Left cardiac atrium (tissue), 4 donors: ENCODE data around the gene ALOX12. TPM values are rescaled to one million over a fixed set of nuclear protein-coding genes. Genes with fewer than 3 reads are reported as not detected.
"Not testable (repeated sequence)": the region's sequence is repeated elsewhere in the genome, so short reads cannot be mapped to it uniquely, and the experiment has no call there.

ENCODE experiments used
- ATAC-seq, 2 donors: fragments of 200-7000 bp; cut with Tn5 transposase; one replicate each; pipeline ENCODE4 v1.9.1; 2020; ENCODE audit warnings: mild to moderate bottlenecking in 2 of 2, moderate library complexity in 2 of 2
- DNase-seq: peaks from one replicate; pipeline ENCODE4 v3.0.0-alpha.2; 2020
- intact Hi-C, 2 donors: fragments of 100-400 bp; cut with DNase I; formaldehyde crosslinking; loops; one replicate each; pipeline versions ENCODE4 v1.14.1 to v1.15.1; 2022 to 2023
- total RNA-seq, 2 donors: library from RNA; stranded (reverse); fragmentation: NEBNext Ultra II Directional; extraction: Animal tissue kit (Norgen Biotek cat#: 25700); gene quantifications; one replicate each; pipeline ENCODE4 v1.2.1, GENCODE V29; 2021
- donor health status: DM: no; HTN: yes; CAD: no.
- donor health status: DM: no; HTN: yes; CAD: no; lungs with severe emphysema.
- donor health status: DM: yes; HTN: yes; CAD: no.
- donor health status: Dilated cardiomyopathy.

ALOX12 gene
- total RNA-seq, 2 donors from 2014 or later, result 0.21 TPM; not detected in 1

DNA sequence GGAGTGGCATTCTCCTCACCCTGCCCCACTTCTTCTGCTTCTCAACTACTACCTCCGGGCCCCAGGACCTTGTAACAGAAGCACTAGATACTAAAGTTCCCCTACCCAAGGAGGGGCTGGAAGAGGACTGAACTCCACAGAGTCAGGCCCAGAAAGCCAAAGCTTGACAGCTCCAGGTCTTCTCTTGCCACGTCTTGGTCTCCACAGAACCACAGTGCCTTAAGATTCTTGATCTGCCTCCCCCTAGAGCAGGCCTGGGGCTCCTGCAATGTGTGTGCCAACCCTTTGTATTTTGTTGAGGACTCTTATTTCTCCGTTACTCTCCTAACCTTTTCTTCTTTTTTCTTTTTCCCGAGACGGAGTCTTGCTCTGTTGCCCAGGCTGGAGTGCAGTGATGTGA, 44.0 kb downstream of the ALOX12 start:
- ATAC-seq (no peak), DNase-seq (no peak)
- intact Hi-C loops, result no loop called here

DNA sequence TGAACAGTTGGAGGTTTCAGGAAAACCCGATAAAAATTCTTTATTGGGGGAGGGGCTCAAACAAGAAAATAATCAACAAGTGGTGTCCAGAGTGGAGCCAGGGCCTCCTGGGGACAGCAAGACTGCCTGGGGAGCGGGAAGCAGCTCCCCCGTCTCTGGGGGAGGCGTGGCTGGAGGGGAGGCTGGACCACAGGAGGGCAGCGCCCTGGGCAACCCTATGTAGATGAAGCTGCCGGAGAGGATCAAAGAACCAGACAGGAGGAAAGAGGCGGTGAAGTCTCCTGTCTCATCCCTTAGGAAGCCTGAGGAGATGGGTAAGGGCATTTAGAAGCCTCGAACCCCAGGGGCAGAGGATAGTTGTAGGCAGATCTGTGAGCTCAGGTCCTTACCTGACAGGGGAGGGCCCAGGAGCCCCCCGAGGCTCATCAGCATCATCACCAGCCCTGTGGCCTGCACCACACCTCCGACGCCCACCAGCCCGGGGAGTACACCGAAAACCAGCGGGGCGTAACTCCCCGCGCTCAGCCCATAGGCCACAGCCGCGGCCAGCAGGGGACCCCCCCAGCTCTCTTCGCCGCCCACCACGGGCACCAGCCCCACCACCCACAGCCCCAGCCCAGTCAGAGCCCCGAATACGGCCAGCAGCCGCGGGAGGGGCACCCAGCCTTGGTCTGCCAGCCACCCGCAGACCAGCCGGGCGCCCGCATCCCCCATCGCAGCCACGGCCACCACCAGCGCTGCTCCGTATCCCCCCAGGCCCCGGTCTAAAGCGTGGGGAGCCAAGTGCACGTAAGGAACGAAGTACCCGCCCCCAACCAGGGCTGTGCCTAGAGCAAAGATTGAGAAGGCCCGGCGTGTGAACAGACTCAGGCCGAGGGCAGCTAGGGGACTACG, 46.0 kb downstream of the ALOX12 start:
- peak; percentile 8 to 17 for ATAC-seq

DNA sequence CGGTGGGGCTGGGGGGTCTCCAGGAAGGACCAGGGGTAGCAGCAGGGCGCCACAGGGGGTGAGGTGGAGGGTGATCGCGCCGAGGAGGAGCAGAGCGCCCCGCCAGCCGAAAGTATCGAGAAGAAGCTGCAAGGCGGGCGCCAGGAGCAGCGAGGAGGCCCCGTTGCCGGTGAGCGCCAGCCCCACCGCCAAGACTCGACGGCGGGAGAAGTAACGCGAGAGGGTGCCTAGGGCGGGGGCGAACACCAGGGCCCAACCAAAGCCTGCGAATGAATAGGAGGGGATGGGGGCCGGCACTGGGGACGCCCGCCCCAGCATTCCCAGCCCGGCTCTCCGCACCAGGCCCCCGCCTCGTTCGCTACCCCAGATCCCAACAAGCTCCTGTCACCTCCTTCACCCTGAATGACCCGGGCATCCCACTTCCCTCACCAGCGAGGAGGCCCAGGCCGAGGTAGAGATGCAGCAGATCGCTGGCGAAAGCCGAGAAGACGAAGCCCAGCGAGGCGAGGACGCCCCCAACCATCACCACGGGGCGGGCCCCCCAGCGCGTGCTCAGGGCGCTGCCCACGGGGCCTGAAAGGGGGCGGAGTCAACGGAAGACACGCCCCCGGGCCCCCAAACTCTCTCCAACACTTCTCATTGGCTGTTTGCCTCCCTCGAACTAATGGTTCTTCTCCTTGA, 46.8 kb downstream of the ALOX12 start:
- intact Hi-C loops, result no loop called here
- DNase-seq (no peak), ATAC-seq (peak; percentile 22 to 24)

More for the DNA sequence above, 46.0 kb downstream of the ALOX12 start:
- no peak for DNase-seq
- intact Hi-C loops, result no loop called here

DNA sequence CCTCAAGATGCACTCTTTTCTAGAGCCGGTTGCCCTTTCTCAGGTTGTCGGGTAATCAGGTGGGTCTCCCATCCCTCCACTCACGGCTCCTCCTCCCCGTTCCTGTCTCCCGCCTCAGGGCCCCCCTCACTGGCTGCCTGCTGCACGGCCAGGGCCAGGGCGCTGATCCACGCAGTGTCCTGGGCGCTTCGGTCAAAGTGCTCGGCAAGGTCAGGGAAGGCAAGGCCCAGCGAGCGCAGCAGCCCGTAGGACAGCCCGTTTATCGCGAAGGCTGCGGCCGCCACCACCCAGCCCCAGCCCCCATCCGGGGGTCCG, 47.3 kb downstream of the ALOX12 start:
- no peak for DNase-seq
- ATAC-seq, result peak; percentile 39 to 57

GRCh38 chr17:7043497-7044198, 47.8 kb downstream of the ALOX12 start, which contains the start of gene SLC16A11:
TSS of gene SLC16A11 (minus strand) at chr17:7044092. CDS start at chr17:7043513, 579 bp downstream.
- intact Hi-C loops, result no loop called here
- ATAC-seq, result peak; percentile 55 to 62

More for the DNA sequence above, 47.3 kb downstream of the ALOX12 start:
- intact Hi-C loops, result no loop called here

DNA sequence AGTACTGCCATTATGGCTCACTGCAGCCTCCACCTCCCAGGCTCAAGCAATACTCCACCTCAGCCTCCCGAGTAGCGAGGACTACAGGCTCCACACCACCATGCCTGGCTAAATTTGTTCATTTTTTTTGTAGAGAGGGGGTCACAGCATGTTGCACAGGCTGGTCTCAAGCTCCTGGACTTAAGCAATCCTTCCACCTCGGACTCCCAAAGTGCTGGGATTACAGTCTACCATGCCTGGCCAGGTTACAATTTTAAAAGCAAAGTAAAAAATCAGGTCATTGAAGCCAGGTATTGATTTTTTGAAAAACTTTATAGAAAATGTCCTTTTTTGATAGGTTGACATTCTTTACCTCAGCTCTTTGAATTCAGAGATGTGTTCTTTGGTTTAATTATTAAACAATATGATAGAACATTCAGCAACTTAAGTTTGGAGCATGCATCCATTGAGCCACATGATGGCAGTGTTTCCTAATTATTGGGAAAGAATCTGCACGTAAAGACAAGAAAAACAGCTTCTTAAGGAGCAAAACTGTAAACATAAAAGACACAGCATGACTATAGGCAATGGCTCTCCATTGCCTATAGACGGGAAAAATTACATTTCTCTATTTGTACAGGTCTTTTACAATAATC, 49.8 kb downstream of the ALOX12 start:
- DNase-seq, result no peak
- peak in 1 of 2 donors; percentile 23 for ATAC-seq
- intact Hi-C loops, result loop anchor here in 1 of 2 donors (1.0 to 5.0 kb wide), 2 partner anchors 91 to 252 kb away; no protein-coding TSS in a partner anchor

More at GRCh38 chr17:7043497-7044198, 47.8 kb downstream of the ALOX12 start, which contains the start of gene SLC16A11:
- peak; percentile 75 for DNase-seq

DNA sequence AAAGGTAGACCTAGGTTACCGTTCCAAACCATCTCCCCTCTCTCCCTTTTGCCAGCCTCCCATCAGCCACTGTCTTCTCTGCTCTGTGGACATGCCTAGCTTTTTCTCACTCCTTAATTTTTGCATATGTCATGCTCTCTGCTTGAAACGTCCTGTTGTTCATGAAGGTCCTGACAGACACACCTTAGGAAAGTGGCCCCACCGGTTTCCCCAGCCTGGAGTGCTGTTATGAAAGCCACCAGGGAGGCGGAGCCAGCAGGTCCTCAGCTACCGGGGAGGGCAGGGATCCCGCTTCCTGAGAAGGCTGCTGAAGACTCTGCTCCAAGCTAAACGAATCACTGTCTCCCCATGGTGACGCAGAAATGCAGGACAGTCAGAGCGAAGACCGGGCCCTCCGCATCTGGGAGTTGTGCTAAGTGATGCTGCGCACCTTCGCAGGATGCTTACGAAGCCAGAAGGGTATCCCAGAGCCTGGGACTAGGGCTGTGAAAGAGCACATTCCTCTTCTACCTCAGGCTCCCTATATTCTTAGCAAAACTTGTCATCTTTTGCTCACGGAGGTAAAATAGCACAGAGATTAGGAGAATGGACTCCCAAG, 50.4 kb downstream of the ALOX12 start:
- intact Hi-C loops, result loop anchor here in 1 of 2 donors (5.0 kb wide), 1 partner anchor 251 kb away; no protein-coding TSS in a partner anchor
- peak in 1 of 2 donors; percentile 5 for ATAC-seq

DNA sequence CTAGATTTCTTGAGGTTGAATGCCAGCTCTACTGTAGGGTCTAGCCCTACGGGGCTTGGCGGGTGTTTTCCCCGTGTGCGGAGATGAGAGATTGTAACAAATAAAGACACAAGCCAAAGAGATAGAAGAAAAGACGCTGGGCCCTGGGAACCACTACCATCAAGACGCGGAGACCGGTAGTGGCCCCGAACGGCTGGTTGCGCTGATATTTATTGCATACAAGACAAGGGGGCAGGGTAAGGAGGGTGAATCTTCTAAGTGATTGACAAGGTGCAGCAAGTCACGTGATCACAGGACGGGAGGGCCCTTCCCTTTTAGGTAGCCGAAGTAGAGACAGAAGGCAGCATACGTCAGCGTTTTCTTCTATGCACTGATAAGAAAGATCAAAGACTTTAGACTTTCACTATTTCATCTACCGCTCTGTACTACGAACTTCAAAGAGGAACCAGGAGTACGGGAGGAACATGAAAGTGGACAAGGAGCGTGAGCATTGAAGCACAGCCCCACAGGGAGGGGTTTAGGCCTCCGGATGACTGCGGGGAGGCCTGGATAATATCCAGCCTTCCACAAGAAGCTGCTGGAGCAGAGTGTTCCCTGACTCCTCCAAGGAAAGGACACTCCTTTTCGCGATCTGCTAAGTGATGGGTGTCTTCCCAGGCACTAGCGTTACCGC, 51.0 kb downstream of the ALOX12 start:
- not testable (repeated sequence) for ATAC-seq, DNase-seq
- intact Hi-C loops, result loop anchor here in 1 of 2 donors (5.0 kb wide), 1 partner anchor 250 kb away; no protein-coding TSS in a partner anchor

More for the DNA sequence above, 50.4 kb downstream of the ALOX12 start:
- no peak for DNase-seq

DNA sequence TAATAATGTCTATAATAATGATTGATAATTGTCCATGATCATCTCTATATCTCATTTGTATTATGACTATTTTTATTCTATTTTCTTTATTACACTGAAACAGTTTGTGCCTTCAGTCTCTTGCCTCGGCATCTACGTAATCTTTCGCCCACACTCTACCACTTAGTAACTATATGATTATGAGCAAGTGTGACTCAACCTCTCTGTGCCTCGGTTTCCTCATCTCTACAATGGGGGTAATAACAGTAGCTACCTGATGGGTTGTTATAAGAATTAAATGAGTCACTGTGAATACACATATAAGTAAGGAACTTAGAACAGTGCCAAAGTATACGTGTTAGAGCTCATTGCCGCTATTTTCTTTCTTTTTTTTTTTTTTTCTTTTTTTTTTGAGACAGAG, 51.7 kb downstream of the ALOX12 start:
- no peak for DNase-seq
- intact Hi-C loops, result loop anchor here in 1 of 2 donors (5.0 kb wide), 1 partner anchor 250 kb away; no protein-coding TSS in a partner anchor
- no peak for ATAC-seq

GRCh38 chr17:7048968-7049367, 53.1 kb downstream of the ALOX12 start:
- intact Hi-C loops, result loop anchor here in 1 of 2 donors (5.0 kb wide), 1 partner anchor 248 kb away; no protein-coding TSS in a partner anchor
- ATAC-seq (no peak), DNase-seq (no peak)

DNA sequence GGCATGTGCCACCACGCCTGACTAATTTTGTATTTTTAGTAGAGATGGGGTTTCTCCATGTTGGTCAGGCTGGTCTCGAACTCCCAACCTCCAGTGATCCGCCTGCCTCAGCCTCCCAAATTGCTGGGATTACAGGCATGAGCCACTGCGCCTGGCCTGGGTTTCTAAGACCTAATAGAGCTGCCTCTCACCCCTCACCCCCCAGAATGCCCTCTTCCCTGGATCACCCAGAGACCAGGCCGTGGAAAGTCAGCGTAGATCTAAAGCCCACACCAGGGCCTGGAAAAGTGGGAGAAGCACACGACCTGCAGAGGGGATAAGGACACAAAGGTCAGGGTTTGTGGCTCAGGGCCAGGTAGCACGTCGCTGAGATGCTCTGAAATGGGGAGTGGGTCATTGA, 54.7 kb downstream of the ALOX12 start:
- DNase-seq, ATAC-seq: not testable (repeated sequence)
- intact Hi-C loops, result loop anchor here (5.0 to 10.0 kb wide), 2 partner anchors 87 to 124 kb away; partner anchors contain the start of gene ASGR1 (in 1 of the 2)

DNA sequence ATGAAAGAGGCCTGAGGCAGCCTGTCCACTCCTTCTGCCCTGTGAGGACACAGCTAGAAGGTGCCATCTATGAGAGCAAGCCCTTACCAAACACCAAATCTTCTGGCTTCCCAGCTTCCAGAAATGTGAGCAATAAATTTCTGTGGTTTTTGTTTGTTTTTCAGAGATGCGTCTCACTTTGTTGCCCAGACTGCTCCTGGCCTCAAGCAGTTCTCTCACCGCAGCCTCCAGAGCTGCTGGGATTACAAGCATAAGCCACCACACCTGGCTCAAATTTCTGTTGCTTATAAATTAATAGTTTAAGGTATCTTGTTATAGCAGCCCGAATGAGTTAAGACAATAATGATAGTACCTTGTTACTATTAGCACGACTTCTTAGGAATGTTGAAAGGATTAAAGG, 60.5 kb downstream of the ALOX12 start:
- ATAC-seq (no peak), DNase-seq (no peak)
- intact Hi-C loops, result loop anchor here in 1 of 2 donors (10.0 kb wide), 1 partner anchor 118 kb away; the partner anchor contains the start of gene ASGR1

GRCh38 chr17:7058831-7059447, 63.1 kb downstream of the ALOX12 start:
- intact Hi-C loops, result loop anchor here in 1 of 2 donors (10.0 kb wide), 1 partner anchor 116 kb away; the partner anchor contains the start of gene ASGR1
- ATAC-seq, result no peak
- DNase-seq, result no peak
